HT1080 (cell line): Measurements from ENCODE around the gene PXYLP1. TPM values are rescaled to one million over a fixed set of nuclear protein-coding genes. Genes with fewer than 3 reads are reported as not detected.
A peak's percentile ranks its signal among the peaks of the same experiment; 100 is the strongest.

Experiments
- DNase-seq: peaks from one replicate; pipeline ENCODE4 v3.0.0-alpha.2; 2015; ENCODE audit warnings: low read depth
- total RNA-seq: library from RNA; depleted of rRNA; stranded (reverse); fragments of >200 nt; shearing (Covaris generic); gene quantifications from 2 replicates; pipeline ENCODE4 v1.2.3, GENCODE V29; 2014

Gene PXYLP1
- total RNA-seq, 1 experiment from 2014 or later: 7.7 TPM

DNA sequence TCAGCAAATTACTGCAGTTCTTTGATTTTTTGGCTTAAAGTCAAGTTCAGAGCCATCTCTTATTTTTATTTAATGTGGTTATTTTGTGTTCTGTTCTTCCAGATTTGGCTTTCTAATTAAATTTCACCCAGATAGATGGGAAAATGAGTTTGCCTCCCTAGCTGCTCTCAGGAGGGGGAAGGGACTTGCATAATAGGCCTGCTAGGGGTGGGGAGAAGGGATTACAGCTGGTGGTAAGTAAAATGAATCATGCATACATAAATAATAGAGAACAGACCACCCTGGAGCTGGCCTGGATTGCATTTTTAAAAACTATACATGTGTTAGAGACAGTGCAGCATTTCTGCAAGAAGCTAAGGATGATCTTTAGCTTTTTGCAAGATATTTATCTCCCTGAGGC is 3.9 kb upstream of the PXYLP1 start:
- no peak for DNase-seq

DNA sequence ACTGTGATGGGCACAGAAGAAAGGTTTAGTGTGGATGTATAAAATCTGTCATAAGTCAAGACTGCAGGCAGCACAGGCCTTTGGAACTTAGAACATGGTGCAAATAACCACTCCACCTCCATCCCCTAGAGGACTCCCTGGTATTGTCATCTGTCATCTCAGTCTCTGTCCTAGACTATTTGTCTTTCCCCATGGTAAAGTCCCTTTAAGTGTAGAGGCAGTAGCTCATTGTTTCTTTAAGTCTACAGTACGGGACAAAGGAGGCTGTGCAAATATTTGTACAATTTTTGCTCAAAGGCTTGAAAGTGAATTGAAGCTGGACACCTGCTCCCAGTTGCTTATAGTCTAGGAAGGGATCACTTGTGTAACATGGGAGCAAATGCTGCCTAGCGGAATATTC is 3.2 kb upstream of the PXYLP1 start:
- no peak for DNase-seq

DNA sequence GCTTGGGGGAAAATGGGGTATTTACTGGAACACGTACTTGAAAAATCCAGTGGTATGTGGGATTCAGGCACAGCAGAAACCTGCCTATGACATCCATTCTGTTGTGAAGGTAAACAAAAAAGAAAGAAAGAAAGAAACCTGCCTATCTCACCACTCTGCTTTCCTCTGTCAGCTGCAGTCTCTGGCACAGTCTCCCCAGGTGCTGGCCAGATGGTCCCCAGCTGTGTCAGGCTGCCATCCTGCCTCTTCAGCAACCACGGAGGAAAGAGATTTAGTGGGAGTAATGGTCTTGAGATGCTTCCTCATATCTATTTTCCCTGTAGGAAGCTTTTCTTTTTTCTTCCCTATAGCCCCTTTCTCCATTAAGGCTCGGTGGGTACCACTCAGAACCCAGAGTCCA is 2.5 kb upstream of the PXYLP1 start:
- DNase-seq: no peak

DNA sequence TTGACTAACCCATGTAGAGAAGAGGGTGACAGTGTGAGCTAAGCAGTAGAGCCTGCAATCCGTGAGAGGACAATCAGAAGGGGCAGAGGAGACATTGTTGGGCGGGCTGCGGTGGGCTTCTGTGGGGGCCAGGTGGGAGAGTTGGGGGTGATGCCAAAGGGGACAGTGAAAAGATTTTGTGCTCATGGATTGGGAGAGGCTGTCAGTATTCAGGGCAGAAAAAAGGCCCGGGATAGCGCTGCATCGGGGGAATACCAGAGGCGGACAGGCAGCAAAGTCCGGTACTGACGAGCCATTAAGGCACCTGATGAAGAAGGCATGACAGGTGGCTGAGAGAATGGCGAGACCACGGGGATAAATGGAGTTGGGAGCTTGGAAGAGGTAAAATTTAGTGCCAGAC is 1.3 kb upstream of the PXYLP1 start:
- no peak for DNase-seq

DNA sequence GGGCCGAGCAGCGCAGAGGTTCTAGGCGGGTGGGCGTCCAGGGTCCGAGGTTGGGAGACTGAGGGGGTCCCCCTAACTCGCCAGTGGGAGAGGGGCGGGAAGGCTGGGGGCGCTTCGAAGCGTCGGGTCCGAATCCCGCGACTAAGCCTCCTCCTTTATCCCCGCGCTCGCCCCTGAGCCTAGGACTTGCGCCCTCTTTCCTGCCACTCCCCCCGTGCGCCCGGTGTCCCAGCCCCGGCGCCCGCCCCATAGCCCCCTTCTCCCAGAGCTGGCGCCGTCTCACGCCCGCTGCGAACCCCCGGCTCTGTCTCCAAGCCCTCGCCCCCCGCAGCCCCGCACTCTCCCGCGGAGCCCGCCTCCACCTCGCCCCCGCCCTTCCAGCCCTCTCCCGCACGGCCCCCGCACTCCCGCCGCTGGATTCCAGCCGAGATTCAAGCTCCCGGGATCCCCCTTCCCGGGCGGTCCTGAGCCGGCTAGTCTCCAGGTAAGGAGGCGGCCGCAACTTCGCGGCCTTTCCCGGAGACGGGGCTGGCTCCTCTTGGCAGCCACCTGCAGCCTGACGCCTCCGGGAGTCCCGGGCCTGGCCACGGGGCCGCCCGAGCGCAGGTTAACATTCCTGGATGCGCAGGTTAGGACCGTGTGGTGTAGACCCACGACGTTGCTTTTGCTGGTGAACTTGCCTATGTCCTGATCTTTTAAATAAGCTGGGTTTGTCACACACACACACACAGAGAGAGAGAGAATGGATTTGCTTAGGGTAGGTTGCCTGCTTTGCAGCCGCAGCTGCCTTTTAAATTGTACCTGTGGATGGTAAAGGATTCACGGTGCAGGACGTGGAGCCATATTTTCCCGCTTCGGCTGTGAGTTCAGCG is 563 bp downstream of the PXYLP1 start:
- no peak for DNase-seq

DNA sequence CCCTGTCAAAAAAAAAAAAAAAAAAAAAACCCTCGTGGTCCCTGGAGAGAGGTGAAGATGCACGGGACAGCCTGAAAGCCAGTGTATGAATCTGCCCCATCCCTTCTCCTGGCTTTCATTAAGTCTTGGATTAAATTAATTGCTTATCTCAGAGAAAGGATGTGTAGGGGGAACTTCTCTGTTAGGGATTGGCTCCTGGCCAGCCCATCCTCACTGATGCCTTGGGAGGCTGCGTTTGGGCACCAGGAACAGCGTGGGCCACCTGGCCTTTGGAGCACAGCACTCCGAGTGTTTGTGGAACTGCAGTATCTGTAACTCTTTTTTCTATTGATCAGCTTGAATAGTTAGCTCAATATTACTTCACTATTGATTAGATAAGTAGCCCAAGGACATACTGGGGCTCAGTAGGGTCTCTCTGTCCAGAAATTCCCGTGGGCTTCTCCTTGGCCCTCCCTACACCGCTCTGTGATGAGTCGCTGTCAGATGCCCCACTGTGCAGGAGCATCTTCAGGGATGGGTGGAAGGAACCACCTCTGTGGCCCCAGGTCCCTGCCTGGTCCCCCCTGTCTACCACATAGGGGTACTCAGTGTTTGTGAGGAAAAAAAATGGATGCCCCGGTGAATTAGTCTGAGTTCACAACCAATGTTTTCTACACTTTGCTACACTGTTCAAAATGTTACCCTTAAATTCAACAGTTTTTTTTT is 2.0 kb downstream of the PXYLP1 start:
- DNase-seq: no peak

GRCh38 chr3:141234283-141234682 is 2.7 kb downstream of the PXYLP1 start:
- no peak for DNase-seq

- no peak for DNase-seq
Observed at GRCh38 chr3:141235661-141236171, 4.1 kb downstream of the PXYLP1 start.

GRCh38 chr3:141236361-141236760 is 4.7 kb downstream of the PXYLP1 start:
- DNase-seq: no peak

DNA sequence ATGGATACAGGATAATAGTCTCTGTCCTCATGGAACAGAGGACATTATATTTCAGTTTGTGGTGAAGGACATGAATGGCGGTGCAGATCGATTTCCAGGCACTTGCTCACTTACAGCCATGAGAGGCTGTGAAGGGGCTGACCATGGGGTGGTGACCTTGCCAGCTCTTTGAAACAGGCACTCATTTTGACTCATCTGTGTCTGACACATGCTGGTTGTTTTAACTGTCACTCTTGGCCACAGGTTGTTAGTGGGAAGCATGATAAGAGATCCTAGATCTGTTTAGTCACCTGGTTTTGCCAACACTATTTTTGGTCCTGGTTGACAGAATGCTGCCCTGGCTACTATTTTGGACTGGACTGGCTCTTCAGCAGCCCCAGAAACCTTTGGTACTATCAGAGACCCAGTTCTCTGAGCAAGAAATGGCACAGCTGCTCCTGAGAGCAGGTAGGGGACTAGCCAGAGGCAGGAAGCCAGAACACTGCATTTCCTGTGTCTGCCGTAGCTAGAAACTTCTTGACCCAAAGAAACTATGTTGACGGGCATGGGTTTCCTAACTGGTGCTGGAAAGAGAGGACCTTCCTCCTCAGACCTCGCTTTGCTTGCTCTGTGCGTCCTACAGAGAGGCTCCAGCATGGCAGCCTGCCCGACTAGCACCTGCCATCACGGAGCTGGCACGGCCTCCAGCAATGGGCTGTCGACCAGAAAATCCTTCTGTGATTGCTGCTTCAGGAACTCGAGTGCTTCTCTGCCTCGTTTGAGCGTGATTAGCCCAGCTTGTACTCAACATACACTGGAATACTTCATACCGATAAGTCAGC is 6.3 kb downstream of the PXYLP1 start:
- peak; percentile 51 for DNase-seq

GRCh38 chr3:141239511-141240281 is 8.1 kb downstream of the PXYLP1 start:
- no peak for DNase-seq

DNA sequence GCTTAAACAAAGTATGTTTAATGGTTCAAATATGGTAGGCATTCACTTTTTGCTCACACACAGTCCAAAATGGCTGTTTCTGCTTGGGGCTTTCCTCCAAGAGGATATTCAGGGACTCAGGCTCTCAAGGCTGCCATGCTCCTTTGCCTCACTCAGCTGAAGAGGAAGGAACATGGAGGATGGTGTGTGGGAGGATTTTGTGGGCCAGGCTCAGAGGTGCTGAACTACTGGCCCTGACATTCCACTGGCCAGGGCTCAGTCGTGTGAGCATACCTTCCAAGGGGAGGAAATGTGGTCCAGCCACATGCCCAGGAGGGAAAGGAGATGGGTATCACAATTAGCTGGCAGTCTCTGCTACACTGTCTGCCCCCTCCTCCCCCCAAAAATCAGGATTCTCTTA is 8.7 kb downstream of the PXYLP1 start:
- no peak for DNase-seq

- DNase-seq: peak; percentile 86
Observed at GRCh38 chr3:141240687-141241615, 9.3 kb downstream of the PXYLP1 start.

GRCh38 chr3:141241616-141242376 is 10.2 kb downstream of the PXYLP1 start:
- no peak for DNase-seq

DNA sequence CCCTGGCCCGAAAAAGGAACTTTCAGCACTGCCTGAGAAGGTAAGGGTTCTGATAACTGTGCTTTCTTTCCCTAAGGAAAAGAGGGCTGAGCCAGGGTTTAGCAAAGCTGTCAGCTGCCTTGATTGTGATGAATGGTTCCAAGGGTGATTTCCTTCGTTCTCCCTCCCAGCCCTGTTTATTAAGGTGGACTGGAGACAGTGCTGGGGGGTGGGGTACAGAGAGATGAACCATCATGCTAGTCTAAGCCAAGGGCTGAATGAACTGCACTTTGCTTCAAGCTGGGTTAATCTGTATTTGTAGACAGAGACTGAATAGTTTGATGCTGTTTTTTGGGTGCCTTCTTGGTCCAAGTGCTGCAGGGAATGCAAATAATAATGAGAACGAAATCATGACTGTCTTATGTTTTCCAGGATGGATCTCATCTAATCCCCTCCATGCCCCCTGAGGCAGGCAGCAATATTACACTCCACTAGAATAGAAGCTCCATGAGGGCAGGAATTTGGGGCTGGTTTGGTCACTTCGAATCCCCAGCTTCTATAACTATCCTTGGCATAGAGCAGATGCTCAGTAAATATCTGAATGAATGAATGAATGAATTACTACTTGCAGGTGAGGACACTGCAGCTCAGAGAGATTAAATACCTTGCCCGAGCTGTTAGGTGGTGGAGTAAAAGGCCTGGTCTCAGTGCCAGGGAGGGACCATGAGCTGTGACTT is 10.9 kb downstream of the PXYLP1 start:
- no peak for DNase-seq

DNA sequence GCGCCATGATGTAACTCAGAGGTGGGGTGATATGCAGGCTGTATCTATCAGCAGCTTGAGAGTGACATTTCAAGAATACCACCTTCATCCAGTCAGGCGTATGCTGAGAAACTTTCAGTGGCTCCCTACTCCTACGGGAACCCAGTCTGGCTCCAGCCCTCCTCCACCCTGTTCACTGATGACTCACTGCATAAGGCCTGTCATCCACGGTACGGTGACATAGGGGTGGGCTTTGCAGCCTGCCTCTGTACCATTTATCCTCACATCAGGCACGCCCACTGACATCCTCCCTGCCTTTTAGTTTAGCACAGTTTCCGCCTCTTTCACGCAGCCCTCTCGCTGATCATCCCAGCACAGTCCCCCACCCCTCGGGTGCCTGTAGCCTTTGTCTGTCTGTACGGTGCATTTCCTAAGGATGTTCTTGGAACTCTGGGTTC is 11.7 kb downstream of the PXYLP1 start:
- DNase-seq: peak; percentile 56

DNA sequence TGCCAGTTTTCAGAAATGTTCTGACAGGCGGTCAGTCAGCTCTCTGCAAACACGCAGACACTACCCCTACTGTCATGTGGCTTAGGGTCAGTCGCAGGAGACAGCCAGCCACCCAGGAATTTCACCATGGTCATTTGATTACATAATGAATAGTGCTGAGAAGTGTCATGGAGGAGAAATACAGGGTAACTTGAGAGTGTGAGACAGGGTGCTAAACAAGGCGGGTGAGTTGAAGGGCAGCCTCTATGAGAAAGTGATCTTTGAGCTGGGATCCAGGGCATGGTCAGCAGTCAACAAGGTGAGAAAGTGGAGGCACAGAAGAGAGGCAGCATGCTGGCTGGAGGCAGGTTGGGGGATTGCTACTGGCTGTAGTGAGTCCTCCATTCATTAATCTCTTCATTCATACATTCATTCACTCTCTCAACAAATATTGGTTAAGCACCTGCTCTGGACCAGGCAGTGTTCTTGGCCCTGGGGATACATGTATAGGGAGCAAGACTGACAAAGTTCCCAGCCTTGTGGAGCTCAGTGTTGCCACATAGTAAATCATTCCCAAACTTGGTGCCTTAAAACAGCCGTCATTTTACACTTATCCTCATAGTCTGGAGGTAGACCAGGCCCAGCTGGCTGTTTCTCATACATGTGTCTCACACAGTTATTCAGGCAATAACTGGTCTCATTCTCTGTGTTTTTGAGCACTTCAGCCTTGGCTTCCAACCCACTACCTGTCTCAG is 14.8 kb downstream of the PXYLP1 start:
- no peak for DNase-seq

DNA sequence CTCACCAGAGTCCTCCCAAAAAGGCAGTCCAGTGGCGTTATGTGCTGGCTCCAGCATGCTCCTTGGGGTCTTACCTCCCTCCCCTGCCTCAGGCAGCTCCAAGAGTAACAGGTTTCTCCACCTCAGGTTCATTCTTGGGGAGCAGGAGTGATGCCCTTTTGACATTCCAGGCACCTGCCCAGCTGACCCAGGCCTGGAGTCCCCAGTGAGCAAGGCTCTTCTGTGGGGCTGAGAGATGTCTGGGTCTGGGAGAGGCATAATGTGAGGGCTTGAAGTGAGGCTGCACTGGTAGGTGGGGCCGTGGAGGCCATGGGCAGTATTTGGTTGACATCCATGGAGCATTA is 15.3 kb downstream of the PXYLP1 start:
- DNase-seq: no peak
